HL-60 (cell line): ENCODE data around the gene AGPAT3.

Experiments used
- DNase-seq, 2 experiments: peaks; one replicate each; pipeline ENCODE4 v3.0.0-alpha.2; 2010 to 2020; ENCODE audit warnings: low read depth in 1 of 2, low spot score in 1 of 2
- H3K27ac ChIP-seq: fragments of 250-450 bp; sonication (Bioruptor Pico); replicated peaks from 2 replicates; pipeline ENCODE4 v1.5.1; 2020; ENCODE audit warnings: mild to moderate bottlenecking, moderate library complexity
- H3K27me3 ChIP-seq: fragments of 250-450 bp; sonication (Bioruptor Pico); 2 replicates; pipeline ENCODE4 v1.5.1; 2021; ENCODE audit warnings: mild to moderate bottlenecking, moderate library complexity; ENCODE audit not compliant: insufficient read depth, poor library complexity, severe bottlenecking
- H3K4me3 ChIP-seq: replicated peaks from 2 replicates; pipeline ENCODE4 v1.5.1; 2011; ENCODE audit warnings: mild to moderate bottlenecking, control low read depth, low read length; ENCODE audit not compliant: insufficient read depth
- CTCF ChIP-seq: IDR thresholded peaks from one replicate; pipeline ENCODE4 v1.5.1; 2011; ENCODE audit warnings: low read length, control low read depth, inconsistent platforms; ENCODE audit not compliant: insufficient read depth
- GABPA ChIP-seq: IDR thresholded peaks from 2 replicates; pipeline ENCODE4 v1.6.1; 2012; ENCODE audit warnings: low read depth
- POLR2AphosphoS5 ChIP-seq: IDR thresholded peaks from 2 replicates; pipeline ENCODE4 v1.6.1; 2012; ENCODE audit warnings: low read depth
- REST ChIP-seq: IDR thresholded peaks from 2 replicates; pipeline ENCODE4 v1.6.1; 2012; ENCODE audit warnings: low read depth; ENCODE audit not compliant: insufficient replicate concordance
- SPI1 ChIP-seq: IDR thresholded peaks from 2 replicates; pipeline ENCODE4 v1.6.1; 2012; ENCODE audit warnings: low read depth, mild to moderate bottlenecking, borderline replicate concordance

AGPAT3 gene

GRCh38 chr21:43934116-43934515 is 69.1 kb downstream of the AGPAT3 start:
- no peak overlapping the region for H3K27ac ChIP-seq
- TF ChIP-seq POLR2AphosphoS5 (no peak), REST (no peak), GABPA (no peak), CTCF (no peak), SPI1 (no peak)
- no peak for DNase-seq
- H3K27me3 ChIP-seq, result no peaks in the 10 kb centered on the region
- no peak overlapping the region for H3K4me3 ChIP-seq

- H3K27me3 ChIP-seq, result no peaks in the 10 kb centered on the region
- TF ChIP-seq POLR2AphosphoS5, result no peak
- TF ChIP-seq GABPA, result no peak
- no peak for TF ChIP-seq REST
- no peak for TF ChIP-seq CTCF
- no peak for TF ChIP-seq SPI1
- H3K27ac ChIP-seq, result no peak overlapping the region
- DNase-seq, result no peak
- H3K4me3 ChIP-seq, result no peak overlapping the region
These were observed 70.0 kb downstream of the AGPAT3 start for GRCh38 chr21:43934716-43935705.

- Histone ChIP-seq H3K4me3 (no peak overlapping the region), H3K27me3 (no peaks in the 10 kb centered on the region), H3K27ac (no peak overlapping the region)
- TF ChIP-seq POLR2AphosphoS5, result no peak
- no peak for DNase-seq
These were observed 70.7 kb downstream of the AGPAT3 start for GRCh38 chr21:43935711-43936110.

DNA sequence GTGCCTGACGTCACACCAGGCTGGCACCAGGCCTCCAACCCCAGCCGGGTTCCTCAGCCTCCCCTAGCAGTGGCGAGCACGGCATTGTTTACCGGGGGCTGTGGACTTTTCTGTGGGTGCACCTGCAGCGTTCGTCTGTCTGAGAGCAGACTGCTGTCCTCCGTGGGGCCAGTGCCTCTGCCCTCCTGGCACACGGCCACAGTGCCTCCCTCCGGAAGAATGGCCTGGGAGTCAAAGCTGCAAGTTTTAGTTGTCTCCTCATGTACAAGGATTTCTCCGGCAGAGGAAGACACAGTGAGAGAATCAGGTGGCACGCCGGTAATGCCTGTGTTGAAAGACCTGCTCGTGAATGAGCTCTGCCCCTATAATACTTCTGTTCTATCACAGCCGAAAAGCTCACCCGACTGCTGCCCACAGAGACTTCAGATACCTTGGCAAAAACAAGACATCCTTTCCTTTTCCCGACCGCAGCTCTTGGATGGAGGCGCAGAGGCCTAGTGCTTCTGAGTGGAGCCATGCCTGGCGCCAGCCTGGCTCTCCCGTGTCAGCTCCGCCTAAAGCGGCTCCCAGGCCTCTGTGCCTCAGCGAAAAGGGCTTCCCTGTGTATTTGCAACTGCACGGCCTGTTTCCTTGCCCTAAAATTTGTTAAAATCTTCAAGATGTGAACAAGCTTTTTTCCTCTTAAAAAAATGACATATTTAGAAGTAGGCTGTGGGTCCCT is 71.4 kb downstream of the AGPAT3 start:
- H3K27me3 ChIP-seq, result no peaks in the 10 kb centered on the region
- TF ChIP-seq REST (no peak), GABPA (no peak), POLR2AphosphoS5 (no peak), CTCF (no peak), SPI1 (no peak)
- no peak for DNase-seq
- no peak overlapping the region for H3K4me3 ChIP-seq
- H3K27ac ChIP-seq, result no peak overlapping the region
